ENCODE measurements around the gene NBEAL2.

DNA sequence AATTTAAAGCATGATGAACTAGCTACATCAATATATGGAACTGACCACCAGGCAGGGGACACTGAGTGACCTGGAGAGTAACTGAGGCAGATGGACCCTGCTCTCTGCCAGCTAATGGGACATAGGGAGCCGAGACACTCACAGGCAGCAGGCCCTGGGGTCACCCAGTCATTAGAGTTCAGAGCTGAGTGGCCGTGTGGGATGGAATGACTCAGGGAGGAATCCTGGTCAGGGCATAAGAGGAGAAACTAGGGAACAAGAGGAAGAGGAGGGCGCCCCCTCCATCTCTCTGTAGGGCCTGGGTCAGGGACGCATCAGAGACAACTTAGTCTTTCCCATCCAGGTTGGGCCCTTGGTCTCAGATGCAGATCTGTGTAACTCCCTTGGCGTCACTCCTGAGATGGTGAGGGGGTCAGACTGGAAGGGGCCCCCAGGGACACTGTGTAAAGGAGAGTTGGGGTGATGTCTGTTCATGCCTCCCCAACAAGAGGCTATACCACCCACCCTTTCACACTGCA lies 42.7 kb upstream of the NBEAL2 start:
- TF ChIP-seq, protein P1, sequence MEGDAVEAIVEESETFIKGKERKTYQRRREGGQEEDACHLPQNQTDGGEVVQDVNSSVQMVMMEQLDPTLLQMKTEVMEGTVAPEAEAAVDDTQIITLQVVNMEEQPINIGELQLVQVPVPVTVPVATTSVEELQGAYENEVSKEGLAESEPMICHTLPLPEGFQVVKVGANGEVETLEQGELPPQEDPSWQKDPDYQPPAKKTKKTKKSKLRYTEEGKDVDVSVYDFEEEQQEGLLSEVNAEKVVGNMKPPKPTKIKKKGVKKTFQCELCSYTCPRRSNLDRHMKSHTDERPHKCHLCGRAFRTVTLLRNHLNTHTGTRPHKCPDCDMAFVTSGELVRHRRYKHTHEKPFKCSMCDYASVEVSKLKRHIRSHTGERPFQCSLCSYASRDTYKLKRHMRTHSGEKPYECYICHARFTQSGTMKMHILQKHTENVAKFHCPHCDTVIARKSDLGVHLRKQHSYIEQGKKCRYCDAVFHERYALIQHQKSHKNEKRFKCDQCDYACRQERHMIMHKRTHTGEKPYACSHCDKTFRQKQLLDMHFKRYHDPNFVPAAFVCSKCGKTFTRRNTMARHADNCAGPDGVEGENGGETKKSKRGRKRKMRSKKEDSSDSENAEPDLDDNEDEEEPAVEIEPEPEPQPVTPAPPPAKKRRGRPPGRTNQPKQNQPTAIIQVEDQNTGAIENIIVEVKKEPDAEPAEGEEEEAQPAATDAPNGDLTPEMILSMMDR (IDR thresholded peaks at IDR 0.05; ENCODE audit: poor library complexity) = no peak
- no peak for TF ChIP-seq EZH2 (IDR thresholded peaks at IDR 0.05; ENCODE audit: borderline replicate concordance)
- no peak for TF ChIP-seq EZH2phosphoT487 (IDR thresholded peaks at IDR 0.05; ENCODE audit: low read depth, severe bottlenecking, unreplicated experiment)

Measured in hepatocyte (in vitro differentiated cells).